ENCODE measurements around the gene C19orf38.
"Not testable (repeated sequence)": the region's sequence is repeated elsewhere in the genome, so short reads cannot be mapped to it uniquely, and the experiment has no call there.

C19orf38 gene

GRCh38 chr19:10877608-10878007 is 29.4 kb downstream of the C19orf38 start:
- DNase-seq: not testable (repeated sequence)

GRCh38 chr19:10878253-10878652 is 30.0 kb downstream of the C19orf38 start:
- no peak for DNase-seq

GRCh38 chr19:10881403-10882107 is 33.3 kb downstream of the C19orf38 start:
- no peak for DNase-seq

- DNase-seq: no peak
Measured at GRCh38 chr19:10882108-10882457, 33.9 kb downstream of the C19orf38 start.

- DNase-seq: peak; percentile 76
Measured at GRCh38 chr19:10884274-10884673, 36.1 kb downstream of the C19orf38 start.

GRCh38 chr19:10885201-10886169 is 37.3 kb downstream of the C19orf38 start:
- DNase-seq: no peak

GRCh38 chr19:10887616-10888367 is 39.6 kb downstream of the C19orf38 start:
- peak; percentile 32 for DNase-seq

- no peak for DNase-seq
Measured at GRCh38 chr19:10888421-10888866, 40.2 kb downstream of the C19orf38 start.

- no peak for DNase-seq
Measured at GRCh38 chr19:10889880-10890279, 41.7 kb downstream of the C19orf38 start.

- DNase-seq: no peak
Measured at GRCh38 chr19:10891405-10892086, 43.3 kb downstream of the C19orf38 start.

- no peak for DNase-seq
Measured at GRCh38 chr19:10892256-10892655, 44.0 kb downstream of the C19orf38 start.

- no peak for DNase-seq
Measured at GRCh38 chr19:10894911-10895213, 46.6 kb downstream of the C19orf38 start.

GRCh38 chr19:10895363-10895762 is 47.1 kb downstream of the C19orf38 start:
- DNase-seq: no peak

- DNase-seq: no peak
Measured at GRCh38 chr19:10895920-10896319, 47.7 kb downstream of the C19orf38 start.

- DNase-seq: no peak
Measured at GRCh38 chr19:10896851-10897526, 48.8 kb downstream of the C19orf38 start.

- no peak for DNase-seq
Measured at GRCh38 chr19:10898633-10899032, 50.4 kb downstream of the C19orf38 start.

- no peak for DNase-seq
Measured at GRCh38 chr19:10899151-10899653, 51.0 kb downstream of the C19orf38 start.

- DNase-seq: no peak
Measured at GRCh38 chr19:10907925-10908324, 59.7 kb downstream of the C19orf38 start.

GRCh38 chr19:10908380-10908960 is 60.3 kb downstream of the C19orf38 start:
- DNase-seq: no peak

- DNase-seq: no peak
Measured at GRCh38 chr19:10911579-10912363, 63.6 kb downstream of the C19orf38 start.

GRCh38 chr19:10912619-10913018 is 64.4 kb downstream of the C19orf38 start:
- DNase-seq: no peak

Measured in EL (cell line).